HepG2 (cell line): ENCODE measurements around the gene PCSK2. TPM values are rescaled to one million over a fixed set of nuclear protein-coding genes. Genes with fewer than 3 reads are reported as not detected.

Source experiments
- ATAC-seq: fragments of 200-7000 bp; cut with Tn5 transposase; 3 replicates; pipeline ENCODE4 v1.9.1; 2020; ENCODE audit warnings: mild to moderate bottlenecking, moderate library complexity
- BruUV-seq: library from RNA; stranded (reverse); fragments of 400-500 nt; replicated peaks from 2 replicates; lab custom pipeline; 2021; lab: Mats Ljungman, UMichigan
- CTCF ChIA-PET: fragments of 300-600 bp; formaldehyde crosslinking; extraction: SDS; loops from one replicate; lab custom pipeline; 2021; ENCODE audit warnings: low total read pairs, inconsistent platforms, low intra/inter-chr PET ratio; lab: Yijun Ruan, JAX
- POLR2A ChIA-PET: fragments of 350-600 bp; sonication (Branson Sonifier 250); formaldehyde crosslinking; loops from one replicate; lab custom pipeline; 2020; ENCODE audit warnings: antibody characterized with exemption, inconsistent platforms; lab: Yijun Ruan, JAX
- DNase-seq: peaks from one replicate; pipeline ENCODE4 v3.0.0-alpha.2; 2015; ENCODE audit warnings: low spot score
- FAIRE-seq: peaks from 3 replicates; lab custom pipeline; 2011; peaks lifted over from hg19 to GRCh38; lab: Jason Lieb, UNC
- H2AFZ ChIP-seq: one replicate; pipeline ENCODE4 v1.6.1; 2011; ENCODE audit warnings: low read length, inconsistent platforms
- H3K27ac ChIP-seq: fragments of 300-600 bp; 3 replicates; pipeline ENCODE4 v1.8.0; 2011; ENCODE audit warnings: mixed run types, mild to moderate bottlenecking, mixed read lengths, low read length, inconsistent platforms; ENCODE audit not compliant: insufficient read depth; ENCODE audit errors: extremely low read length
- H3K27me3 ChIP-seq, 2 experiments: fragments of 200-600 bp in 1 of 2; 2 replicates in 1 of 2; 3 replicates in 1 of 2; pipeline versions ENCODE4 v1.6.0 to v1.8.0; 2011; ENCODE audit warnings: low read length in 2 of 2, mild to moderate bottlenecking in 2 of 2, moderate library complexity in 2 of 2, inconsistent platforms in 1 of 2; ENCODE audit not compliant: insufficient read depth in 2 of 2, control insufficient read depth in 1 of 2
- H3K36me3 ChIP-seq, 2 experiments: fragments of 200-600 bp in 1 of 2; replicated peaks in 1 of 2; 2 replicates in 1 of 2; 3 replicates in 1 of 2; pipeline versions ENCODE4 v1.5.1 to v1.8.0; 2011; ENCODE audit warnings: low read length in 2 of 2, inconsistent platforms in 1 of 2; ENCODE audit not compliant: insufficient read depth in 2 of 2, control insufficient read depth in 1 of 2
- H3K4me1 ChIP-seq: 2 replicates; pipeline ENCODE4 v1.5.1; 2012; ENCODE audit warnings: low read length, inconsistent platforms; ENCODE audit not compliant: insufficient read depth
- H3K4me2 ChIP-seq: 2 replicates; pipeline ENCODE4 v1.6.0; 2011; ENCODE audit warnings: low read depth, low read length, inconsistent platforms
- H3K4me3 ChIP-seq, 3 experiments: fragments of 200-600 bp in 1 of 3; sonication (generic), shearing (Covaris generic) in 1 of 3; replicated peaks in 1 of 3; 2 replicates each; pipeline ENCODE4 v1.5.1; 2011 to 2016; ENCODE audit warnings: low read length in 3 of 3, inconsistent platforms in 2 of 3, low read depth in 2 of 3, mild to moderate bottlenecking in 2 of 3, control low read depth in 1 of 3, mixed read lengths in 1 of 3; ENCODE audit not compliant: insufficient read depth in 1 of 3
- H3K79me2 ChIP-seq: one replicate; pipeline ENCODE4 v1.6.1; 2011; ENCODE audit warnings: low read length, inconsistent platforms; ENCODE audit not compliant: insufficient read depth
- H3K9ac ChIP-seq: 2 replicates; pipeline ENCODE4 v1.6.0; 2011; ENCODE audit warnings: mild to moderate bottlenecking, low read depth, low read length, inconsistent platforms; ENCODE audit not compliant: insufficient read depth
- H3K9me3 ChIP-seq: 2 replicates; pipeline ENCODE4 v1.5.1; 2012; ENCODE audit warnings: mild to moderate bottlenecking, low read length
- H4K20me1 ChIP-seq: 2 replicates; pipeline ENCODE4 v1.6.0; 2011; ENCODE audit warnings: inconsistent platforms, mild to moderate bottlenecking, low read length, moderate library complexity; ENCODE audit not compliant: insufficient read depth
- FOXK1 ChIP-seq: sonication (generic); formaldehyde crosslinking; IDR thresholded peaks from 2 replicates; pipeline ENCODE4 v1.4.0; 2020; ENCODE audit warnings: low read depth, missing genetic modification reagents, borderline replicate concordance
- HDAC2 ChIP-seq: sonication (generic); formaldehyde crosslinking; IDR thresholded peaks from 2 replicates; pipeline ENCODE4 v1.4.0; 2020; ENCODE audit warnings: missing genetic modification reagents
- HNRNPK ChIP-seq: fragments of 200-400 bp; formaldehyde crosslinking; IDR thresholded peaks from 2 replicates; pipeline ENCODE4 v1.6.1; 2018; ENCODE audit warnings: low read length, low read depth, moderate library complexity, mild to moderate bottlenecking; ENCODE audit not compliant: poor library complexity, severe bottlenecking
- MXD4 ChIP-seq: IDR thresholded peaks from 2 replicates; pipeline ENCODE4 v1.6.1; 2016; ENCODE audit warnings: mild to moderate bottlenecking, missing biosample characterization, missing genetic modification reagents
- PCBP1 ChIP-seq: fragments of 200-400 bp; formaldehyde crosslinking; IDR thresholded peaks from 2 replicates; pipeline ENCODE4 v1.6.1; 2017; ENCODE audit warnings: mild to moderate bottlenecking, low read depth, low read length, borderline replicate concordance
- TOPORS ChIP-seq: sonication (generic); formaldehyde crosslinking; IDR thresholded peaks from 2 replicates; pipeline ENCODE4 v1.8.0; 2023; ENCODE audit warnings: mild to moderate bottlenecking, missing genetic modification reagents
- ZNF629 ChIP-seq: sonication (generic); formaldehyde crosslinking; conservative IDR thresholded peaks from 2 replicates; pipeline ENCODE4 v1.5.0; 2020; ENCODE audit warnings: missing genetic modification reagents
- WGBS: methylation state at CpG from one replicate; pipeline ENCODE4 v1.1.6; 2017; ENCODE audit warnings: low lambda C conversion rate; 5-methylcytosine and 5-hydroxymethylcytosine counted together
- in situ Hi-C: cut with HindIII; loops from 2 replicates; pipeline ENCODE4 v1.10.0; 2017; ENCODE audit warnings: low pct_unique_long_range_greater_than_20kb; ENCODE audit not compliant: extremely low pct_ligation_motif_present
- intact Hi-C: fragments of 100-400 bp; cut with micrococcal nuclease; formaldehyde crosslinking; loops from one replicate; pipeline ENCODE4 v1.10.0; 2022; ENCODE audit not compliant: unreplicated experiment
- polyA plus RNA-seq, 8 experiments: library from polyadenylated mRNA; depleted of rRNA in 3 of 8; stranded (reverse) in 7 of 8; unstranded in 1 of 8; fragments of >200 nt; fragmentation: Illumina TruSeq in 4 of 8; extraction: Trizol in 4 of 8; gene quantifications; 2 replicates each; pipeline versions ENCODE4 v1.2.1 to v1.2.3, GENCODE V29; 2011 to 2016; ENCODE audit warnings: low read depth in 4 of 8, missing spikeins in 1 of 8, mixed read lengths in 1 of 8; ENCODE audit not compliant: insufficient read depth in 1 of 8
- total RNA-seq, 5 experiments: library from RNA; depleted of rRNA; stranded (reverse); fragments of >200 nt; fragmentation: Illumina TruSeq; extraction: Trizol; gene quantifications; 2 replicates each; pipeline ENCODE4 v1.2.3, GENCODE V29; 2016; ENCODE audit warnings: low read depth in 1 of 5
- TF ChIP-seq, protein P1 (sequence below): sonication (generic); formaldehyde crosslinking; conservative IDR thresholded peaks from 2 replicates; pipeline ENCODE4 v1.4.0; 2020; ENCODE audit warnings: mild to moderate bottlenecking, missing genetic modification reagents, moderate library complexity
- TF ChIP-seq, protein P2 (sequence below): sonication (generic); formaldehyde crosslinking; IDR thresholded peaks from 2 replicates; pipeline ENCODE4 v1.8.1; 2023; ENCODE audit warnings: mild to moderate bottlenecking, inconsistent platforms, moderate library complexity, missing genetic modification reagents, borderline replicate concordance

PCSK2 gene
- total and polyA plus RNA-seq, 2 of the 13 experiments (the other 11 are each of a cell fraction or from before 2014, with no cell fraction given), result not detected

DNA sequence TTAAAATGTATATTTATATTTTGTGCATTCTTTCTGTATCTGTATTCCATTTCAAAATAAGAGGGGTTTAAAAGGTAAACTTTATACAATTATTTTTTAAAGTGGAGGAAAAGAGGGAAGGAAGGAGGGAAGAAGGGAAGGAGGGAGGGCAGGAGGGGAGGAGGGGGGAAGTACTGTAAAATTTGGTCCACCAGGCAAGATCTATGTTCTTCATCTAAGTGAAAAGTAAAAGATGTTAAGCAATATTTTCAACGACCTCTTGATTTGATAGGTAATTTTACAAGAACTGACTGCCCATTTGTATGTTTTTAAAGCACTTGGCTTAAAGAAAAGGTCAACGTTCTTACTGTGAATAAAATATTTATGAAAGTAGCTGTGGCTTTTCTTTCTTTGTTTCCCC, 29.8 kb upstream of the PCSK2 start:
- H3K4me3 ChIP-seq, result no peak overlapping the region
- no peak for TF ChIP-seq TOPORS
- no peak for TF ChIP-seq MXD4 (CRISPR knock-in tag)
- no peak for TF ChIP-seq HDAC2 (CRISPR knock-in tag)
- TF ChIP-seq HNRNPK, result peak; percentile 98
- TF ChIP-seq PCBP1, result 0 out of 2 replicates have a peak, but pooled peaks have one; percentile 73
- TF ChIP-seq, protein P1, sequence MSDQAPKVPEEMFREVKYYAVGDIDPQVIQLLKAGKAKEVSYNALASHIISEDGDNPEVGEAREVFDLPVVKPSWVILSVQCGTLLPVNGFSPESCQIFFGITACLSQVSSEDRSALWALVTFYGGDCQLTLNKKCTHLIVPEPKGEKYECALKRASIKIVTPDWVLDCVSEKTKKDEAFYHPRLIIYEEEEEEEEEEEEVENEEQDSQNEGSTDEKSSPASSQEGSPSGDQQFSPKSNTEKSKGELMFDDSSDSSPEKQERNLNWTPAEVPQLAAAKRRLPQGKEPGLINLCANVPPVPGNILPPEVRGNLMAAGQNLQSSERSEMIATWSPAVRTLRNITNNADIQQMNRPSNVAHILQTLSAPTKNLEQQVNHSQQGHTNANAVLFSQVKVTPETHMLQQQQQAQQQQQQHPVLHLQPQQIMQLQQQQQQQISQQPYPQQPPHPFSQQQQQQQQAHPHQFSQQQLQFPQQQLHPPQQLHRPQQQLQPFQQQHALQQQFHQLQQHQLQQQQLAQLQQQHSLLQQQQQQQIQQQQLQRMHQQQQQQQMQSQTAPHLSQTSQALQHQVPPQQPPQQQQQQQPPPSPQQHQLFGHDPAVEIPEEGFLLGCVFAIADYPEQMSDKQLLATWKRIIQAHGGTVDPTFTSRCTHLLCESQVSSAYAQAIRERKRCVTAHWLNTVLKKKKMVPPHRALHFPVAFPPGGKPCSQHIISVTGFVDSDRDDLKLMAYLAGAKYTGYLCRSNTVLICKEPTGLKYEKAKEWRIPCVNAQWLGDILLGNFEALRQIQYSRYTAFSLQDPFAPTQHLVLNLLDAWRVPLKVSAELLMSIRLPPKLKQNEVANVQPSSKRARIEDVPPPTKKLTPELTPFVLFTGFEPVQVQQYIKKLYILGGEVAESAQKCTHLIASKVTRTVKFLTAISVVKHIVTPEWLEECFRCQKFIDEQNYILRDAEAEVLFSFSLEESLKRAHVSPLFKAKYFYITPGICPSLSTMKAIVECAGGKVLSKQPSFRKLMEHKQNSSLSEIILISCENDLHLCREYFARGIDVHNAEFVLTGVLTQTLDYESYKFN (CRISPR knock-in tag), result no peak
- TF ChIP-seq, protein P2, sequence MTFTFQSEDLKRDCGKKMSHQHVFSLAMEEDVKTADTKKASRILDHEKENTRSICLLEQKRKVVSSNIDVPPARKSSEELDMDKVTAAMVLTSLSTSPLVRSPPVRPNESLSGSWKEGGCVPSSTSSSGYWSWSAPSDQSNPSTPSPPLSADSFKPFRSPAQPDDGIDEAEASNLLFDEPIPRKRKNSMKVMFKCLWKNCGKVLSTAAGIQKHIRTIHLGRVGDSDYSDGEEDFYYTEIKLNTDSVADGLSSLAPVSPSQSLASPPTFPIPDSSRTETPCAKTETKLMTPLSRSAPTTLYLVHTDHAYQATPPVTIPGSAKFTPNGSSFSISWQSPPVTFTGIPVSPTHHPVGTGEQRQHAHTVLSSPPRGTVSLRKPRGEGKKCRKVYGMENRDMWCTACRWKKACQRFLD, result no peak
- TF ChIP-seq ZNF629 (CRISPR knock-in tag), result no peak
- no peak for TF ChIP-seq FOXK1 (CRISPR knock-in tag)
- TF ChIP-seq, all 625 proteins: peak for 2
- no peak overlapping the region for H3K27ac ChIP-seq
- FAIRE-seq, result no peak
- 1% methylated on average over 2 of the region's 2 CpGs for WGBS
- H3K9me3 ChIP-seq, result no peaks in the 10 kb centered on the region
- H3K4me1 ChIP-seq, result no peaks in the 10 kb centered on the region
- no peaks in the 10 kb centered on the region for H3K79me2 ChIP-seq
- in situ Hi-C loops (no loop called here), intact Hi-C loops (no loop called here)
- DNase-seq, result no peak
- H2AFZ ChIP-seq, result no peak overlapping the region
- no peak overlapping the region for H3K4me2 ChIP-seq
- H3K36me3 ChIP-seq, result no peaks in the 10 kb centered on the region
- CTCF ChIA-PET, result no interaction called here
- BruUV-seq, result no TSS peak
- no peaks in the 10 kb centered on the region; a peak in 1 of 5 replicates for H3K27me3 ChIP-seq
- POLR2A ChIA-PET, result no interaction called here
- H4K20me1 ChIP-seq, result no peaks in the 10 kb centered on the region
- no peak for ATAC-seq
- H3K9ac ChIP-seq, result no peak overlapping the region
